ENCODE data around the gene RHBDD2. TPM values are rescaled to one million over a fixed set of nuclear protein-coding genes. Genes with fewer than 3 reads are reported as not detected.

RHBDD2 gene
- polyA plus RNA-seq, 1 of the 3 experiments (the other 2 are of a cell fraction) = 77.6 TPM

DNA sequence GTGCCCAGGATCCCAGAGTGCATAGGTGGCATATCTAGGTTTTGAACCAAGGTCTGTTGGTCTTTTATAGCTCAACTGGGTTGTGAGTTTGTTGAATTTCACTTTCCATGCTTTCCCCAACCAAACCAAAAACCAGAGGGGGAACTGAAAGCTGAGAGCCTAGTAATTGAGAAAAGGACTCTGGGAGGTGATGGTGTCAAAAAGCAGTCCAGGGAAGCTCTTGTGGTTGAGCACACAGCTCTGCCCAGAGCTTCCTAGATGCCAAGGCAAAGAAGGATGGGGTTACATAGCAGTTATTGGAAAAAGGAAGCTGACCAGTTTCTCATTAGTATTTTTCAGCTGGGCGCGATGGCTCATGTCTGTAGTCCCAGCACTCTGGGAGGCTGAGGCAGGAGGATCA lies 46.1 kb downstream of the RHBDD2 start:
- Histone ChIP-seq H3K79me2 (ENCODE audit: insufficient read depth) (peaks cover 41% of the 10 kb centered on the region), H3K4me3 (ENCODE audit: low read depth in 2 of 2, low read length in 1 of 2) (no peak overlapping the region), H3F3A (replicated peaks; ENCODE audit: insufficient read depth) (no peaks in the 10 kb centered on the region), H3K36me3 (replicated peaks in 1 of 2; ENCODE audit: control insufficient read depth in 1 of 2, insufficient read depth in 2 of 2, low read length in 1 of 2) (no peaks in the 10 kb centered on the region), H3K4me2 (no peak overlapping the region), H4K20me1 (ENCODE audit: insufficient read depth) (peaks cover 10% of the 10 kb centered on the region), H3K9ac (no peak overlapping the region), H3K27ac (ENCODE audit: low read depth in 2 of 2, low read length in 1 of 2) (no peak overlapping the region), H3K4me1 (ENCODE audit: control insufficient read depth in 1 of 2, insufficient read depth in 2 of 2, low read depth in 1 of 2, low read length in 1 of 2) (no peaks in the 10 kb centered on the region), H3K27me3 (ENCODE audit: insufficient read depth) (no peaks in the 10 kb centered on the region), H3K9me3 (no peaks in the 10 kb centered on the region), H3K9me2 (no peaks in the 10 kb centered on the region), H2AFZ (ENCODE audit: low read depth) (no peak overlapping the region)
- CTCF ChIA-PET = interaction anchor here (0.8 to 1.8 kb wide), 3 partner anchors 9 to 165 kb away, joined by 3 to 5 read pairs (median 5); no protein-coding TSS in a partner anchor
- POLR2A ChIA-PET = interaction anchor here (4.5 kb wide), 1 partner anchor 10 kb away, joined by 21 read pairs; the partner anchor contains the start of gene POR
- WGBS (ENCODE audit: low lambda C conversion rate) = 100% methylated on average over 2 of the region's 2 CpGs
- no peak for TF ChIP-seq USF2 (IDR thresholded peaks at IDR 0.05; ENCODE audit: borderline replicate concordance, low read depth, low read length)
- TF ChIP-seq, protein P1, sequence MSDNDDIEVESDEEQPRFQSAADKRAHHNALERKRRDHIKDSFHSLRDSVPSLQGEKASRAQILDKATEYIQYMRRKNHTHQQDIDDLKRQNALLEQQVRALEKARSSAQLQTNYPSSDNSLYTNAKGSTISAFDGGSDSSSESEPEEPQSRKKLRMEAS (IDR thresholded peaks at IDR 0.05; ENCODE audit: low read depth) = no peak
- no peak for TF ChIP-seq JUND (IDR thresholded peaks at IDR 0.05)
- no peak for TF ChIP-seq MEF2A (IDR thresholded peaks at IDR 0.05; ENCODE audit: borderline replicate concordance, low read depth)
- no peak for TF ChIP-seq EZH2phosphoT487 (IDR thresholded peaks at IDR 0.05; ENCODE audit: borderline replicate concordance, low read depth)
- no peak for TF ChIP-seq ZBTB33 (IDR thresholded peaks at IDR 0.05; ENCODE audit: borderline replicate concordance, low read depth)
- no peak for TF ChIP-seq NFIC (IDR thresholded peaks at IDR 0.05; ENCODE audit: borderline replicate concordance)
- no peak for TF ChIP-seq SMC3 (IDR thresholded peaks at IDR 0.05; ENCODE audit: low read depth, low read length)
- TF ChIP-seq CHD2 (IDR thresholded peaks at IDR 0.05; ENCODE audit: low read length, partially characterized antibody) = no peak
- TF ChIP-seq, protein P2, sequence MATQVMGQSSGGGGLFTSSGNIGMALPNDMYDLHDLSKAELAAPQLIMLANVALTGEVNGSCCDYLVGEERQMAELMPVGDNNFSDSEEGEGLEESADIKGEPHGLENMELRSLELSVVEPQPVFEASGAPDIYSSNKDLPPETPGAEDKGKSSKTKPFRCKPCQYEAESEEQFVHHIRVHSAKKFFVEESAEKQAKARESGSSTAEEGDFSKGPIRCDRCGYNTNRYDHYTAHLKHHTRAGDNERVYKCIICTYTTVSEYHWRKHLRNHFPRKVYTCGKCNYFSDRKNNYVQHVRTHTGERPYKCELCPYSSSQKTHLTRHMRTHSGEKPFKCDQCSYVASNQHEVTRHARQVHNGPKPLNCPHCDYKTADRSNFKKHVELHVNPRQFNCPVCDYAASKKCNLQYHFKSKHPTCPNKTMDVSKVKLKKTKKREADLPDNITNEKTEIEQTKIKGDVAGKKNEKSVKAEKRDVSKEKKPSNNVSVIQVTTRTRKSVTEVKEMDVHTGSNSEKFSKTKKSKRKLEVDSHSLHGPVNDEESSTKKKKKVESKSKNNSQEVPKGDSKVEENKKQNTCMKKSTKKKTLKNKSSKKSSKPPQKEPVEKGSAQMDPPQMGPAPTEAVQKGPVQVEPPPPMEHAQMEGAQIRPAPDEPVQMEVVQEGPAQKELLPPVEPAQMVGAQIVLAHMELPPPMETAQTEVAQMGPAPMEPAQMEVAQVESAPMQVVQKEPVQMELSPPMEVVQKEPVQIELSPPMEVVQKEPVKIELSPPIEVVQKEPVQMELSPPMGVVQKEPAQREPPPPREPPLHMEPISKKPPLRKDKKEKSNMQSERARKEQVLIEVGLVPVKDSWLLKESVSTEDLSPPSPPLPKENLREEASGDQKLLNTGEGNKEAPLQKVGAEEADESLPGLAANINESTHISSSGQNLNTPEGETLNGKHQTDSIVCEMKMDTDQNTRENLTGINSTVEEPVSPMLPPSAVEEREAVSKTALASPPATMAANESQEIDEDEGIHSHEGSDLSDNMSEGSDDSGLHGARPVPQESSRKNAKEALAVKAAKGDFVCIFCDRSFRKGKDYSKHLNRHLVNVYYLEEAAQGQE (IDR thresholded peaks at IDR 0.05; ENCODE audit: low read depth, low read length) = no peak
- TF ChIP-seq EP300 (IDR thresholded peaks at IDR 0.05; ENCODE audit: borderline replicate concordance in 1 of 2, low read depth in 1 of 2, low read length in 1 of 2) = no peak
- no peak for TF ChIP-seq TCF12 (IDR thresholded peaks at IDR 0.05)
- TF ChIP-seq, protein P3, sequence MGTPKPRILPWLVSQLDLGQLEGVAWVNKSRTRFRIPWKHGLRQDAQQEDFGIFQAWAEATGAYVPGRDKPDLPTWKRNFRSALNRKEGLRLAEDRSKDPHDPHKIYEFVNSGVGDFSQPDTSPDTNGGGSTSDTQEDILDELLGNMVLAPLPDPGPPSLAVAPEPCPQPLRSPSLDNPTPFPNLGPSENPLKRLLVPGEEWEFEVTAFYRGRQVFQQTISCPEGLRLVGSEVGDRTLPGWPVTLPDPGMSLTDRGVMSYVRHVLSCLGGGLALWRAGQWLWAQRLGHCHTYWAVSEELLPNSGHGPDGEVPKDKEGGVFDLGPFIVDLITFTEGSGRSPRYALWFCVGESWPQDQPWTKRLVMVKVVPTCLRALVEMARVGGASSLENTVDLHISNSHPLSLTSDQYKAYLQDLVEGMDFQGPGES (IDR thresholded peaks at IDR 0.05; ENCODE audit: low read depth, low read length) = no peak
- TF ChIP-seq RFX5 (IDR thresholded peaks at IDR 0.05; ENCODE audit: low read length) = no peak
- no peak for TF ChIP-seq TEAD4 (IDR thresholded peaks at IDR 0.05; ENCODE audit: borderline replicate concordance, insufficient read depth)
- no peak for TF ChIP-seq POLR2AphosphoS5 (IDR thresholded peaks at IDR 0.05; ENCODE audit: low read depth, low read length)
- TF ChIP-seq MXI1 (IDR thresholded peaks at IDR 0.05; ENCODE audit: low read depth, low read length) = no peak
- TF ChIP-seq TAF1 (IDR thresholded peaks at IDR 0.05; ENCODE audit: borderline replicate concordance, low read depth, low read length) = no peak
- TF ChIP-seq YY1 (IDR thresholded peaks at IDR 0.05; ENCODE audit: low read depth) = no peak
- TF ChIP-seq FOSL2 (IDR thresholded peaks at IDR 0.05; ENCODE audit: borderline replicate concordance, low read depth) = no peak
- no peak for DNase-seq
